WTC11 (cell line): Measurements from ENCODE around the gene TANC1. TPM values are rescaled to one million over a fixed set of nuclear protein-coding genes. Genes with fewer than 3 reads are reported as not detected.
"Not testable (repeated sequence)": the region's sequence is repeated elsewhere in the genome, so short reads cannot be mapped to it uniquely, and the experiment has no call there.

Experiments
- ATAC-seq: fragments of 200-7000 bp; cut with Tn5 transposase; 2 replicates; pipeline ENCODE4 v1.10.0; 2021; ENCODE audit warnings: mild to moderate bottlenecking, moderate library complexity
- CTCF ChIA-PET: fragments of 300-600 bp; sonication (Branson Sonifier 250); formaldehyde crosslinking; loops from one replicate; lab custom pipeline; 2021; ENCODE audit warnings: antibody characterized with exemption; lab: Charles Lee
- POLR2A ChIA-PET: fragments of 350-600 bp; sonication (Branson Sonifier 250); formaldehyde crosslinking; loops from one replicate; lab custom pipeline; 2021; ENCODE audit warnings: antibody characterized with exemption; lab: Charles Lee
- DNase-seq: peaks from one replicate; pipeline ENCODE4 v3.0.0; 2021; ENCODE audit warnings: low spot score
- H3K27ac Mint-ChIP-seq: 2 replicates; pipeline ENCODE4 v1.8.0; 2021; ENCODE audit warnings: mixed read lengths
- H3K27me3 Mint-ChIP-seq: 2 replicates; pipeline ENCODE4 v1.8.0; 2021; ENCODE audit warnings: low read depth, mild to moderate bottlenecking, moderate library complexity, mixed read lengths
- H3K36me3 Mint-ChIP-seq: 2 replicates; pipeline ENCODE4 v1.8.0; 2021; ENCODE audit warnings: mixed read lengths
- H3K4me1 Mint-ChIP-seq: 2 replicates; pipeline ENCODE4 v1.8.0; 2022; ENCODE audit warnings: mixed read lengths
- H3K4me3 Mint-ChIP-seq: 2 replicates; pipeline ENCODE4 v1.8.0; 2021; ENCODE audit warnings: mild to moderate bottlenecking, moderate library complexity, mixed read lengths
- H3K9me3 Mint-ChIP-seq: 2 replicates; pipeline ENCODE4 v1.8.0; 2021; ENCODE audit warnings: mixed read lengths
- CREM ChIP-seq: sonication (generic); formaldehyde crosslinking; IDR thresholded peaks from 2 replicates; pipeline ENCODE4 v1.8.1; 2022; ENCODE audit warnings: mild to moderate bottlenecking, missing genetic modification reagents, moderate library complexity
- ESRRA ChIP-seq: sonication (generic); formaldehyde crosslinking; IDR thresholded peaks from 2 replicates; pipeline ENCODE4 v1.8.1; 2022; ENCODE audit warnings: mild to moderate bottlenecking, missing genetic modification reagents, borderline replicate concordance
- FOXJ3 ChIP-seq: sonication (generic); formaldehyde crosslinking; IDR thresholded peaks from 2 replicates; pipeline ENCODE4 v1.9.0; 2021; ENCODE audit warnings: missing genetic modification reagents, mild to moderate bottlenecking, borderline replicate concordance
- RORB ChIP-seq: fragments of 250-450 bp; sonication (Bioruptor Pico); IDR thresholded peaks from 2 replicates; pipeline ENCODE4 v1.9.0; 2021; ENCODE audit warnings: mild to moderate bottlenecking
- TEAD1 ChIP-seq: sonication (generic); formaldehyde crosslinking; IDR thresholded peaks from 2 replicates; pipeline ENCODE4 v1.8.0; 2022; ENCODE audit warnings: mild to moderate bottlenecking, missing genetic modification reagents
- ZNF121 ChIP-seq: sonication (generic); formaldehyde crosslinking; IDR thresholded peaks from 2 replicates; pipeline ENCODE4 v1.8.0; 2023; ENCODE audit warnings: missing genetic modification reagents
- ZNF138 ChIP-seq: sonication (generic); formaldehyde crosslinking; conservative IDR thresholded peaks from 2 replicates; pipeline ENCODE4 v1.8.1; 2022; ENCODE audit warnings: mild to moderate bottlenecking, moderate library complexity, missing genetic modification reagents
- ZNF219 ChIP-seq: sonication (generic); formaldehyde crosslinking; IDR thresholded peaks from 2 replicates; pipeline ENCODE4 v1.8.0; 2023; ENCODE audit warnings: missing genetic modification reagents, mild to moderate bottlenecking, borderline replicate concordance
- total RNA-seq: library from RNA; stranded (reverse); gene quantifications from 3 replicates; pipeline ENCODE4 v1.2.3, GENCODE V29; 2021
- TF ChIP-seq, protein P1 (sequence below): fragments of 250-450 bp; sonication (Bioruptor Pico); IDR thresholded peaks from 2 replicates; pipeline ENCODE4 v2.1.2; 2022; ENCODE audit warnings: mild to moderate bottlenecking, moderate library complexity
- TF ChIP-seq, protein P2 (sequence below): sonication (generic); formaldehyde crosslinking; conservative IDR thresholded peaks from 2 replicates; pipeline ENCODE4 v1.8.1; 2022; ENCODE audit warnings: mild to moderate bottlenecking, missing genetic modification reagents
- TF ChIP-seq, protein P3 (sequence below): sonication (generic); formaldehyde crosslinking; IDR thresholded peaks from 2 replicates; pipeline ENCODE4 v1.8.1; 2023; ENCODE audit warnings: mild to moderate bottlenecking, missing genetic modification reagents, moderate library complexity
- TF ChIP-seq, protein P4 (sequence below): sonication (generic); formaldehyde crosslinking; IDR thresholded peaks from 2 replicates; pipeline ENCODE4 v1.8.1; 2022; ENCODE audit warnings: mild to moderate bottlenecking, missing genetic modification reagents, moderate library complexity, borderline replicate concordance
- TF ChIP-seq, protein P5 (sequence below): fragments of 250-450 bp; sonication (Bioruptor Pico); IDR thresholded peaks from 2 replicates; pipeline ENCODE4 v1.9.0; 2021; ENCODE audit warnings: mild to moderate bottlenecking

The TANC1 gene
- total RNA-seq, 1 experiment from 2014 or later: 11.6 TPM

DNA sequence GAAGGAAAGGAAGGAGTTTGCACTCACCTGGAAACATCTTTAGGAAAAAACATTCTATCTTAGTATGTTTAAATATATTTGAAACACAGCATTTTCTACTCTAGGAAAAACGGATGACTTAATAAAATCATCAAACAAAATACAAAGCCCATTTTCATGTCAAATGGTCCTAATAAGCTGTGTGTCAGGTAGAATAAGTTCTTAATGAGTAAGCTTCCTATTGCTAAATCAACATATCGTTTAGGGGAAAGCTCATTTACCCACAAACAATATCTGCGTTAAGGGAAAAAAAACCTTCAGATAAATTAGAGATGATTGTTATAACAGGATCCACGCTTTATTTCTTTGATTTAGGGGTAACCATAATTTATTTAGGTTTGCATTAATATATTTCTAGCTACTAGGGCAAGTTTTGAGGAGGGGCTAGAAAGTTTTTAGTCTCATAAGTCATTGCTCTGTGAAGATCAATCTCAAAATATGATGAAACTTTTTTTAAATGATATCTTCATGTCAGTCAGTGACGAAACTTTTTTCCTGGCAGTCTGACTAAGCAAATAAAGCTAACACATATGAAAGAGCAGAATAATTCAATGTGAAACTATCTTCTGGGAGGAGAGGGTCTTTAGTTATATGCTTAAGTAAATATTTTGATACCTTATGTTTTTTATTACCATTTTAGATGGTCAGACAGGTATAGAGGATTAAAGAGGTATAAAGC, 170.9 kb downstream of the TANC1 start:
- CTCF ChIA-PET: interaction anchor here (0.8 to 3.9 kb wide), 4 partner anchors 8 to 105 kb away, joined by 3 to 20 read pairs (median 4); no protein-coding TSS in a partner anchor
- Mint-ChIP-seq H3K4me3 (no peak overlapping the region), H3K36me3 (no peaks in the 10 kb centered on the region), H3K9me3 (no peaks in the 10 kb centered on the region), H3K4me1 (peaks cover 12% of the 10 kb centered on the region), H3K27me3 (no peaks in the 10 kb centered on the region), H3K27ac (no peak overlapping the region)
- DNase-seq (no peak), ATAC-seq (no peak)
- TF ChIP-seq, protein P1, sequence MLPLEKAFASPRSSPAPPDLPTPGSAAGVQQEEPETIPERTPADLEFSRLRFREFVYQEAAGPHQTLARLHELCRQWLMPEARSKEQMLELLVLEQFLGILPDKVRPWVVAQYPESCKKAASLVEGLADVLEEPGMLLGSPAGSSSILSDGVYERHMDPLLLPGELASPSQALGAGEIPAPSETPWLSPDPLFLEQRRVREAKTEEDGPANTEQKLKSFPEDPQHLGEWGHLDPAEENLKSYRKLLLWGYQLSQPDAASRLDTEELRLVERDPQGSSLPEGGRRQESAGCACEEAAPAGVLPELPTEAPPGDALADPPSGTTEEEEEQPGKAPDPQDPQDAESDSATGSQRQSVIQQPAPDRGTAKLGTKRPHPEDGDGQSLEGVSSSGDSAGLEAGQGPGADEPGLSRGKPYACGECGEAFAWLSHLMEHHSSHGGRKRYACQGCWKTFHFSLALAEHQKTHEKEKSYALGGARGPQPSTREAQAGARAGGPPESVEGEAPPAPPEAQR (CRISPR knock-in tag): no peak
- TF ChIP-seq, protein P2, sequence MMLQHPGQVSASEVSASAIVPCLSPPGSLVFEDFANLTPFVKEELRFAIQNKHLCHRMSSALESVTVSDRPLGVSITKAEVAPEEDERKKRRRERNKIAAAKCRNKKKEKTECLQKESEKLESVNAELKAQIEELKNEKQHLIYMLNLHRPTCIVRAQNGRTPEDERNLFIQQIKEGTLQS (CRISPR knock-in tag): no peak
- TF ChIP-seq ZNF121: no peak
- no peak for TF ChIP-seq TEAD1 (CRISPR knock-in tag)
- TF ChIP-seq RORB (CRISPR knock-in tag): no peak
- no peak for TF ChIP-seq ESRRA (CRISPR knock-in tag)
- TF ChIP-seq CREM (CRISPR knock-in tag): no peak
- POLR2A ChIA-PET: no interaction called here

DNA sequence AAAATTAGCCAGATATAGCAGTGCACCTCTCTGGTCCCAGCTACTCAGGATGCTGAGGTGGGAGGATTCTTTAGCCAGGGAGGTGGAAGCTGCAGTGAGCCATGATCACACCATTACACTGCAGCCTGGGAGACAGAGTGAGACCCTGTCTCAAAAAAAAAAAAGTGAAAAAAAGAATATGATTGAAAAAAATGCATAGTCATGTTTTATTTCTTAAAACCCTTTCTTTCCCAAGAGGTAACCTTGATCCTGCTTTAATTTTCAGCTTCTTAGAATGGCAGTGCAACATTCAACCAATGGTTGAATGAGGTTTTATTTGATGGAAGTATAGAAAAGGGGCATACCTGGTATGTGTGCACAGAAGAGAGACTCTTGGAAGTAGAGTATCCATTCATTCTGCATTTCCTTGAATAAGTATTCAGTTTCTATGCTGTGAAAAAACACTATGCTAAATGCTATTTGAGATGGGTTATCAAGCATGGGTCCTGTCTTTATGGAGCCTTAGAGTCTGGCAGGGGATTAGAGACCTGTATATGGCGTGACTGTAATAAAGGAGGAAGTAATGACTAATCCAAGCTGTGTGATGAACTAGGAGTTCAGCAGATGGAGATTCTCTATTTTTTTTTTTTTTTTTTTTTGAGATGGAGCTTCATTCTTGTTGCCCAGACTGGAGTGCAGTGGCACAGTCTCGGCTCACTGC, 171.8 kb downstream of the TANC1 start:
- DNase-seq (no peak), ATAC-seq (no peak)
- H3K4me1 Mint-ChIP-seq: peaks cover 12% of the 10 kb centered on the region
- no peaks in the 10 kb centered on the region for H3K27me3 Mint-ChIP-seq
- ChIA-PET CTCF (interaction anchor here (0.6 to 3.9 kb wide), 12 partner anchors 10 to 882 kb away, joined by 3 to 20 read pairs (median 4); no protein-coding TSS in a partner anchor), POLR2A (interaction anchor here (0.6 kb wide), 1 partner anchor 378 kb away, joined by 3 read pairs; no protein-coding TSS in a partner anchor)
- no peaks in the 10 kb centered on the region for H3K9me3 Mint-ChIP-seq
- TF ChIP-seq, protein P3, sequence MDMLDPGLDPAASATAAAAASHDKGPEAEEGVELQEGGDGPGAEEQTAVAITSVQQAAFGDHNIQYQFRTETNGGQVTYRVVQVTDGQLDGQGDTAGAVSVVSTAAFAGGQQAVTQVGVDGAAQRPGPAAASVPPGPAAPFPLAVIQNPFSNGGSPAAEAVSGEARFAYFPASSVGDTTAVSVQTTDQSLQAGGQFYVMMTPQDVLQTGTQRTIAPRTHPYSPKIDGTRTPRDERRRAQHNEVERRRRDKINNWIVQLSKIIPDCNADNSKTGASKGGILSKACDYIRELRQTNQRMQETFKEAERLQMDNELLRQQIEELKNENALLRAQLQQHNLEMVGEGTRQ: no peak
- TF ChIP-seq, protein P4, sequence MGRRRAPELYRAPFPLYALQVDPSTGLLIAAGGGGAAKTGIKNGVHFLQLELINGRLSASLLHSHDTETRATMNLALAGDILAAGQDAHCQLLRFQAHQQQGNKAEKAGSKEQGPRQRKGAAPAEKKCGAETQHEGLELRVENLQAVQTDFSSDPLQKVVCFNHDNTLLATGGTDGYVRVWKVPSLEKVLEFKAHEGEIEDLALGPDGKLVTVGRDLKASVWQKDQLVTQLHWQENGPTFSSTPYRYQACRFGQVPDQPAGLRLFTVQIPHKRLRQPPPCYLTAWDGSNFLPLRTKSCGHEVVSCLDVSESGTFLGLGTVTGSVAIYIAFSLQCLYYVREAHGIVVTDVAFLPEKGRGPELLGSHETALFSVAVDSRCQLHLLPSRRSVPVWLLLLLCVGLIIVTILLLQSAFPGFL (CRISPR knock-in tag): no peak
- no peak for TF ChIP-seq ZNF138 (CRISPR knock-in tag)
- TF ChIP-seq, protein P5, sequence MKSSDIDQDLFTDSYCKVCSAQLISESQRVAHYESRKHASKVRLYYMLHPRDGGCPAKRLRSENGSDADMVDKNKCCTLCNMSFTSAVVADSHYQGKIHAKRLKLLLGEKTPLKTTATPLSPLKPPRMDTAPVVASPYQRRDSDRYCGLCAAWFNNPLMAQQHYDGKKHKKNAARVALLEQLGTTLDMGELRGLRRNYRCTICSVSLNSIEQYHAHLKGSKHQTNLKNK: no peak
- TF ChIP-seq, protein P1 (CRISPR knock-in tag): no peak
- TF ChIP-seq FOXJ3 (CRISPR knock-in tag): no peak
- TF ChIP-seq ZNF219 (CRISPR knock-in tag): no peak
- TF ChIP-seq RORB (CRISPR knock-in tag): no peak
- H3K36me3 Mint-ChIP-seq: no peaks in the 10 kb centered on the region
- no peak overlapping the region for H3K27ac Mint-ChIP-seq
- no peak overlapping the region for H3K4me3 Mint-ChIP-seq

DNA sequence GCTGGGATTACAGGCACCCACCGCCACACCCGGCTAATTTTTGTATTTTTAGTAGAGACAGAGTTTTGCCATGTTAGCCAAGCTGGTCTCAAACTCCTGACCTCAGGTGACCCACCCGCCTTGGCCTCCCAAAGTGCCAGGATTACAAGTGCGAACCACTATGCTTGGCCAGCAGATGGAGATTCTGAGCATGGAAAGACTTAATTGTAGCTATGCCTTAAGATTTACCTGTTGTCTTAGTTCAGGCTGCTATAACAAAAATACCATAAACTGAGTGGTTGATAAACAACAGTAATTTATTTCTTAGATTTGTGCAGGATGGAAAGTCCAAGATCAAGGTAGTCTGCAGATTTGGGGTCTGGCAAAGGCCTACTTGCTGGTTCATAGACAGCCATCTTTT, 172.4 kb downstream of the TANC1 start:
- ATAC-seq: peak; percentile 48; the same call in 1 of the 2 replicates
- H3K27me3 Mint-ChIP-seq, H3K4me1 Mint-ChIP-seq, H3K9me3 Mint-ChIP-seq, DNase-seq, H3K27ac Mint-ChIP-seq, H3K4me3 Mint-ChIP-seq, H3K36me3 Mint-ChIP-seq, POLR2A ChIA-PET: not testable (repeated sequence)
- CTCF ChIA-PET: interaction anchor here (0.6 to 3.9 kb wide), 16 partner anchors 10 to 881 kb away, joined by 3 to 20 read pairs (median 3); no protein-coding TSS in a partner anchor
